HG02759 (cell line): ENCODE measurements around the gene GATA5.

ENCODE experiments used
- ATAC-seq: cut with Tn5 transposase; IDR thresholded peaks from one replicate; pipeline ENCODE4 v1.9.1; 2021; ENCODE audit warnings: mild to moderate bottlenecking, moderate library complexity; ENCODE audit not compliant: unreplicated experiment

GATA5 gene

DNA sequence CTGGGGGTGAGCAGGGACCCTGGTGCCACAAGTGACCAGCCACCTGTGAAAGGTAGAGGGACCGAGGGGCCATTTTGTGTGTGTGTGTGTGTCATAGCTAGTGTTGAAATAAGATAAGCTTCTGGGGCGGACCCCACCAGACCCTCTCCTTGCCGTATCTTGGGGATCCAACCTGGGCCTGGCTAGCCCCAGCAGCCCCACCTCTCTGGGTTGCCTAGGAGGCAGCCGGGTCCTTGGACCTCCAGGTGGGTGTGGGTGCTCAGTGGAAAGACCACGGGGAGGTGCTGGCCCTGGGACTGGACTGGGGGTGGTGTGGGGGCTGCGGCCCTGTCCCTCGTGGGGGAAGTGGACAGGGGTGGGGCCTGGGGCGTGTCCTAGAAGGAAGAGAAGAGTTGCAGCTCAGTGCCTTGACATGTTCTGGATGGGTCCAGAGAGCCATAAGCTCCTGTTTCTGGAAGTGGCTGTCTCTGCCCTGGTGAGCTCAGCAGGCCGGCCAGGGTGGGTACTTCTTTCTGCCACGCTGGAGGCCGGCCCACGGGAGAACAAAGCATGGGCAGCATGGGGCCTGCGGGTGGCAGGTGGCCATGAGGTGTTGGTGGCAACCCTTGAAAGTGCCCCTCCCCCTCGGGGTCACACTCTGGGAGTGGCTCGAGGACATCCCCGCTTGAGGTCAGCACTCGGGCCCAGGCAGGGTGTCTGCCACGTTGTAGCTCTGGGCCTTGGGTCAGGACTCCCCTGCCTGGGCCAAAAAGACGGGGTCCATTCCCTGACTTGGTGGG is 56.9 kb downstream of the GATA5 start:
- ATAC-seq: no peak

DNA sequence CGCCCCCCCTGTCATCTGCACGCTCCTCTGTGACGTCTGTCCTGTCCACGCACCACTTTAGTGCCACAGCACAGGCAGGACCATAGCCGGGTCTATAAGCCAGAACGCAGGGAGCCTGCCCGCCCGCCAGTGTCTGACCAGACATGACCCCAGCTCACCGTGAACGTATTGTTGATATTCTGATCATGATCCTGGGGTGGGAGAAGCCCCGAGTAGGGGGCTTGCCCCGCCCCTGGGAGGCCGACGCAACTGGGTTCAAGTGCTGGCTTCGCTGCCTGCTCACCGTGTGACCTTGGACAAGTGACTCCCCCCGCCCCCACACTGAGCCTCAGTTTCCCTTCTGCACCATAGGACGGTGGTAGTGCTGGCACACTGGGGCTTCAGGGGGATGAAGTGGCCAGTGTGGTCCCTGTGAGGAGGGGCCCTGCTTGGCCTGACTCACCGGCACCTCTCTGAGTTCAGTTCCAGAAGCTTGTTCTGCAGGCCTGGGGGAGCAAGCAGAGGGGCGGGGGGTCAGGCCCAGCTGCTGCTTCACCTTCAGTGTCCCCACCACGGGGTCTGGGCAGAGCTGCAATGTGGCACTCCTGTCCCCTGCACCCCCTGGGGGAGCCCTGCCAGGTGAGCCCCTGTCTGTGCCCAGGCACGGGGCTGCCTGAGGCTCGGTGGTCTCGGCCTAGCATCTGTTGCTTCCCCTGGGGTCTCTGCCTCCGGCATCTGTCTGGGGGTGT is 57.6 kb downstream of the GATA5 start:
- ATAC-seq: no peak

DNA sequence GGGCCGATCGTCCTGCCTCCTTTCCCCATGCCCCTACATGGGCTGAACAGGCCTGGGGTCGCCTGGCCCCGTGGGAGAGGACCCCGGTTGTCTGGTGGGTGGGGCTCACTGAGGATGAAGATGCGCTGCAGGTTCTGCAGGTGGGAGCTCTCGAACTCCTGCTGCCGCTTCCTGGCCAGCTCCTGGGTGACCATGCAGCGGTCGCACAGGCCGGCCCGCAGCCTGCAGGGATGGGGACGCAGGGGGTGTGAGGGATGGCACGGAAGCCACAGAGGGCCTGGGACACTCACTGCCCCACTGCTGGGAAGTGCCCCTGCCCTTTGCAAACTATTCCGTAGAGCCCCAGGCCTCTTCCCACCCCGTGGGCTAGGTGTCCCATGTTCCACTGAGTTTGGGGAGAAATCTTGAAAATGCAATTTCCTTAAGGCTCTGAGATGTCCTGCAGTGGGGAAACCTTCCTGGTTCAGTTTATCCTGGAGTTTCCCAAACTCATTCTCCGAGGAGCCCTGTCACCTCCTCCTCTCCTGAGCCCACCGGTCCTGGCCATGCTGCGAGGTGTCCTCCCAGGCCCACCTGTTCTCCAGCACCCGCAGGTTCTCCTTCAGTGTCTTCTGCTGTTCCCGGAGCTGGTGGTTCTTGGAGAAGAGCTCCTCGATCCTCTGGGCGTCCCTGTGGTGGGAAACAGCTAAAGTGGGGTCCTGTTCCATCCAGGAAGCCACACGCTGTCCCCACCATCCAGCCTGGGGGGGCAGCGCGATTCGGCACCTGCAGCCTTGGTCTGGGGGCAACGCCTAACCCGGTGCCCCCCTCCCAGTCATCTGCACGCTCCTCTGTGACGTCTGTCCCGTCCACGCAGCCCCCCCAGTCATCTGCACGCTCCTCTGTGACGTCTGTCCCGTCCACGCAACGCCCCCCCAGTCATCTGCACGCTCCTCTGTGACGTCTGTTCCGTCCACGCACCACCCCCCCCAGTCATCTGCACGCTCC is 58.9 kb downstream of the GATA5 start:
- no peak for ATAC-seq

DNA sequence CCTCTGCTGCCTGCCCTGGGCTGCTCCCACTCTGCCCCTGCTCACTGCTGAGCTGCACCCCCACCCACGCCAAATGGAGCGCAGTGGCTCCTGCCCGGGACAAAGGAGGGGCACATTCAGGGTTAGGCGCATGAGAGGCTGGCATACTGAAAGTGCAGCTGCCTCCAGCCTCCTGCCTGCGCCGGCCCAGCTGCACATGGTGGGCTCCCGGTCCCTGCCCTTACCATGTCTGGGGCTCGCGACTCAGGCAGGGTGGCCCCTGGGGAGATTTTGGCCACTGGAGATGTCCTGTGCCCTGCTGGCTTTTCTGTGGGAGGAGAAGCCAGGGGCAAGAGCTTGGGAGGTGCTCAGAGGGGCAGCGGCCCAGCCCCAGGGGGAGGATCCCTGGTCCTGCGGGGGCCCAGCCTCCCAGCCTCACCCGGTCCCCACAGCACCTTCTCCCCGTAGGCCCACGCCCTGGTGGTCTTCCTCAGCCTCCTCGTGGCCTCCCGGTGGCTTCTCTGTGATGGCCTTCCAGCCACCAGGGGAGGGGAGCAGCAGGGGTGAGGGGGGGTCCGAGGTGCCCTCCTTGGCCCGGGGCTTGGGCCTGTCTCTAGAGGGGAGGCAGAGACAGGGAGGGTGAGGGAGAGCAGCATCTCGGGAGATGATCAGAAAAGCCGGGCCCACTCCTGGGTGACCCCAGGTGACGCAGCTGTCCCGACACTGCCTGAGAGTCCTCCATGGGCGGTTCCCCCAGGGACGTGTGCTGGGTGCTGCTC is 60.3 kb downstream of the GATA5 start:
- ATAC-seq: no peak

DNA sequence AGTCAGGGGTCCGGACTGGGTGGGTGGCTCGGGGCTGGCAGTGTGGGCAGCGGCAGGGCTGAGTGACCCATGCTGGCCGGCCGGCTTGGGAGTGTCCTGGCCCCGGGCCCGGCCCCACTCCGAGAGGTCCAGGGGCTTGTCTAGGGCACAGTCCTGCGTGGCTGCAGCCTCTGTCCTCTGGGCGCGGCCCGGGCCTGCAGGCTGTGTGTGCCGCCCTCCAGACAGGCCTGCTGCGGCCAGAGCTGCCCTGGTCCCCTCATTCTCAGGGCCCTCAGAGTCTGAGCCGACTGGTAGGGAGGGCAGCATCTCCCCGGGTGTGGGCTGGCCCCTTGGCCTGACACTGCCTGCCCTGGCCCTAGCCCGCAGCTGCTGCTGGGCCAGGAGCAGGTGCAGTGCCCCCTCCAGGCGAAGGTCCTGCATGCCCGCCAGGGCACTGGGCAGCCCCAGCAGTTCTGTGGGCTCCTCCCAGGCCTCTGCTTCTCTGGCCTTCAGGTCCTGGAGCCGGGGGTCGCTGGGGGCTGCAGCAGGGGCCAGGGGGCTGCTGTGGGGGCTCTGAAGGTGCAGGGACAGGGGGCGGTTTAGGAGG is 61.8 kb downstream of the GATA5 start:
- ATAC-seq: no peak
